Panc1 (cell line): ENCODE data around the gene BRCA1. TPM values are rescaled to one million over a fixed set of nuclear protein-coding genes. Genes with fewer than 3 reads are reported as not detected.
A peak's percentile ranks its signal among the peaks of the same experiment; 100 is the strongest.

Experiments used
- ATAC-seq: fragments of 200-7000 bp; cut with Tn5 transposase; 2 replicates; pipeline ENCODE4 v1.9.1; 2020; ENCODE audit warnings: mild to moderate bottlenecking, moderate library complexity
- BruUV-seq: library from RNA; stranded (reverse); fragments of 400-500 nt; replicated peaks from 2 replicates; lab custom pipeline; 2021; lab: Mats Ljungman, UMichigan
- CTCF ChIA-PET: fragments of 300-600 bp; sonication (Branson Sonifier 250); formaldehyde crosslinking; loops from one replicate; lab custom pipeline; 2022; ENCODE audit warnings: antibody characterized with exemption; lab: Charles Lee
- POLR2A ChIA-PET: fragments of 300-600 bp; sonication (Branson Sonifier 250); formaldehyde crosslinking; loops from one replicate; lab custom pipeline; 2022; ENCODE audit warnings: antibody characterized with exemption; lab: Charles Lee
- DNase-seq: peaks from one replicate; pipeline ENCODE4 v3.0.0-alpha.2; 2010; ENCODE audit warnings: low read depth, low spot score
- H3K27ac ChIP-seq: 2 replicates; pipeline ENCODE4 v1.5.1; 2011; ENCODE audit warnings: mild to moderate bottlenecking, low read length, inconsistent platforms
- H3K27me3 ChIP-seq: fragments of 200-500 bp; sonication (Bioruptor generic); 2 replicates; pipeline ENCODE4 v1.6.0; 2014; ENCODE audit warnings: low read length, inconsistent platforms; ENCODE audit not compliant: control insufficient read depth, insufficient read depth
- H3K36me3 ChIP-seq: fragments of 200-500 bp; sonication (Bioruptor generic); 2 replicates; pipeline ENCODE4 v1.5.1; 2014; ENCODE audit warnings: inconsistent platforms, mild to moderate bottlenecking, low read length, moderate library complexity; ENCODE audit not compliant: control insufficient read depth, insufficient read depth
- H3K4me1 ChIP-seq: 2 replicates; pipeline ENCODE4 v1.5.1; 2011; ENCODE audit warnings: inconsistent platforms, mild to moderate bottlenecking, low read length, moderate library complexity; ENCODE audit not compliant: control insufficient read depth, insufficient read depth
- H3K4me3 ChIP-seq, 2 experiments: 2 replicates each; pipeline ENCODE4 v1.5.1; 2011 to 2012; ENCODE audit warnings: low read depth in 2 of 2, low read length in 2 of 2, mild to moderate bottlenecking in 2 of 2, inconsistent platforms in 1 of 2, moderate library complexity in 1 of 2
- H3K9me3 ChIP-seq: fragments of 200-500 bp; sonication (Bioruptor generic); 2 replicates; pipeline ENCODE4 v1.5.1; 2014; ENCODE audit warnings: low read depth, mild to moderate bottlenecking, inconsistent platforms, low read length, moderate library complexity; ENCODE audit not compliant: control insufficient read depth, insufficient read depth
- POLR2AphosphoS5 ChIP-seq: IDR thresholded peaks from 2 replicates; pipeline ENCODE4 v1.6.1; 2012; ENCODE audit warnings: mild to moderate bottlenecking, low read depth, low read length, moderate library complexity
- REST ChIP-seq, 2 experiments: IDR thresholded peaks; 2 replicates each; pipeline ENCODE4 v1.6.1; 2011 to 2012; ENCODE audit warnings: low read depth in 2 of 2, control low read depth in 1 of 2, low read length in 1 of 2, mild to moderate bottlenecking in 1 of 2, moderate library complexity in 1 of 2; ENCODE audit not compliant: insufficient read depth in 1 of 2
- SIN3A ChIP-seq: IDR thresholded peaks from 2 replicates; pipeline ENCODE4 v1.6.1; 2012; ENCODE audit warnings: low read depth, mild to moderate bottlenecking, low read length, moderate library complexity, borderline replicate concordance; ENCODE audit not compliant: insufficient read depth
- TCF7L2 ChIP-seq: IDR thresholded peaks from 2 replicates; pipeline ENCODE4 v1.6.1; 2011; ENCODE audit warnings: mild to moderate bottlenecking, low read depth, low read length, inconsistent platforms
- in situ Hi-C: cut with HindIII; loops from 2 replicates; pipeline ENCODE4 v1.10.0; 2016; ENCODE audit warnings: low sequenced_read_pairs, low pct_unique_long_range_greater_than_20kb
- intact Hi-C: fragments of 100-400 bp; cut with micrococcal nuclease; formaldehyde crosslinking; loops from one replicate; pipeline ENCODE4 v1.10.0; 2022; ENCODE audit not compliant: unreplicated experiment
- total RNA-seq: library from RNA; stranded (reverse); gene quantifications from one replicate; pipeline ENCODE4 v1.2.1, GENCODE V29; 2021; ENCODE audit not compliant: unreplicated experiment
- TF ChIP-seq, protein P1 (sequence below): fragments of 450-650 bp; IDR thresholded peaks from 2 replicates; pipeline ENCODE4 v1.5.1; 2017; ENCODE audit warnings: mild to moderate bottlenecking

BRCA1 gene
- total RNA-seq, 1 experiment from 2014 or later = 29.9 TPM

DNA sequence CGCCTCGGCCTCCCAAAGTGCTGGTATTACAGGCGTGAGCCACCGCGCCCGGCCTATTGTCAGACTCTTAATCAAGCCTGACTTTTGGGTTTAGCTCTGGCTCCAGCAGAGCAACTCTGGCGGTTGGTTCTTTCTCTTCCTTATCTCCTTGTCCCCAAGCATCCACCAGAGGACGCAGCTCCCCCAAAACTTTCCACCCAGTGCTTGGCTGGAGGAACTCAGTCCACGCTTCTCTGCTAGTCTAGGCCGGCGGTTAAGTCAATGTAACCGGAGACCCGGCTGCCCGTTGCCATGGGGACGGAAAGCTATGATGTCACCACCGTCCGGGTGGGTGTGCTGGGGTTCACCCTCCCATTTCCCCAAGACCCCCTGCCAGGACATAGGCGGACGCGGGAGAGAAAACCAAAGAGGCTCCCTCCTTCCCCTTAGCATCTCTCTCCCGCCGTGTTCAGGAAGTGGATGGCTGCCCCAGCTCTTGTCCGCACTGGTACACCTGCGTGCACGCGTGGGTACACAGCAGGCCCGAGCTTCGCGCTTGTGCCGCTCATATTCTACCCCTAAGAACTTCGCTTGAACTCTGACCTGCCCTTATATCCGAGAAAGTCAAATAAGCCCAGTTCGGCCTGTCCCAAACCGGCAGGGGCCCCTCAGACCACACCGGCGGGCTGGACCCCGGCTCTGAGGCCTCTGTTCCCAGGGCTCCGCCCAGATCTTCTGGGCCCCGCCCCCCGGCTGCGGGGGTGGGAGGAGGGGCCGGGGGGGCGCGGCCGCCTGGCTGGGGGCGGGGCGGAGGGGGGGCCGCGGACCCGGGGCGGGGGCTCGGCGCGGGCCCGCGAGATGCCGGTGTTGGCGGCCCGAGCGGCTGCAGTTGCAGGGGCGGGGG, 100.5 kb downstream of the BRCA1 start, which contains the start of gene RND2:
Gene RND2, plus strand, starts transcription at position 825 of the 883 bp plus-strand sequence. CDS start 117 bp downstream, outside the sequence.
- Histone ChIP-seq H3K27ac (0 out of 2 replicates have a peak within 1 kb of the TSS, but pooled peaks have one; percentile 39), H3K27me3 (no peaks in the 10 kb centered on the region), H3K9me3 (no peaks in the 10 kb centered on the region), H3K4me1 (peaks cover 8% of the 10 kb centered on the region), H3K4me3 (peak within 1 kb of the TSS; percentile 46 to 75), H3K36me3 (no peaks in the 10 kb centered on the region; the same call in 1 of the 2 replicates)
- intact Hi-C loops = no loop called here
- BruUV-seq = no TSS peak
- in situ Hi-C loops = no loop called here
- ATAC-seq (peak; percentile 65), DNase-seq (peak; percentile 52)
- TF ChIP-seq TCF7L2 = no peak
- TF ChIP-seq, protein P1, sequence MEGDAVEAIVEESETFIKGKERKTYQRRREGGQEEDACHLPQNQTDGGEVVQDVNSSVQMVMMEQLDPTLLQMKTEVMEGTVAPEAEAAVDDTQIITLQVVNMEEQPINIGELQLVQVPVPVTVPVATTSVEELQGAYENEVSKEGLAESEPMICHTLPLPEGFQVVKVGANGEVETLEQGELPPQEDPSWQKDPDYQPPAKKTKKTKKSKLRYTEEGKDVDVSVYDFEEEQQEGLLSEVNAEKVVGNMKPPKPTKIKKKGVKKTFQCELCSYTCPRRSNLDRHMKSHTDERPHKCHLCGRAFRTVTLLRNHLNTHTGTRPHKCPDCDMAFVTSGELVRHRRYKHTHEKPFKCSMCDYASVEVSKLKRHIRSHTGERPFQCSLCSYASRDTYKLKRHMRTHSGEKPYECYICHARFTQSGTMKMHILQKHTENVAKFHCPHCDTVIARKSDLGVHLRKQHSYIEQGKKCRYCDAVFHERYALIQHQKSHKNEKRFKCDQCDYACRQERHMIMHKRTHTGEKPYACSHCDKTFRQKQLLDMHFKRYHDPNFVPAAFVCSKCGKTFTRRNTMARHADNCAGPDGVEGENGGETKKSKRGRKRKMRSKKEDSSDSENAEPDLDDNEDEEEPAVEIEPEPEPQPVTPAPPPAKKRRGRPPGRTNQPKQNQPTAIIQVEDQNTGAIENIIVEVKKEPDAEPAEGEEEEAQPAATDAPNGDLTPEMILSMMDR = no peak; the same call in 1 of the 2 replicates
- TF ChIP-seq POLR2AphosphoS5 = no peak
- TF ChIP-seq REST (IDR thresholded peaks at IDR 0.05; ENCODE audit: insufficient read depth in 1 of 2, low read depth in 2 of 2, low read length in 1 of 2) = no peak
- TF ChIP-seq SIN3A = no peak
- ChIA-PET CTCF (interaction anchor here (0.5 to 0.6 kb wide), 3 partner anchors 23 to 94 kb away, joined by 3 to 16 read pairs (median 4); no protein-coding TSS in a partner anchor), POLR2A (interaction anchor here (0.9 kb wide), 1 partner anchor 147 kb away, joined by 3 read pairs; no protein-coding TSS in a partner anchor)

DNA sequence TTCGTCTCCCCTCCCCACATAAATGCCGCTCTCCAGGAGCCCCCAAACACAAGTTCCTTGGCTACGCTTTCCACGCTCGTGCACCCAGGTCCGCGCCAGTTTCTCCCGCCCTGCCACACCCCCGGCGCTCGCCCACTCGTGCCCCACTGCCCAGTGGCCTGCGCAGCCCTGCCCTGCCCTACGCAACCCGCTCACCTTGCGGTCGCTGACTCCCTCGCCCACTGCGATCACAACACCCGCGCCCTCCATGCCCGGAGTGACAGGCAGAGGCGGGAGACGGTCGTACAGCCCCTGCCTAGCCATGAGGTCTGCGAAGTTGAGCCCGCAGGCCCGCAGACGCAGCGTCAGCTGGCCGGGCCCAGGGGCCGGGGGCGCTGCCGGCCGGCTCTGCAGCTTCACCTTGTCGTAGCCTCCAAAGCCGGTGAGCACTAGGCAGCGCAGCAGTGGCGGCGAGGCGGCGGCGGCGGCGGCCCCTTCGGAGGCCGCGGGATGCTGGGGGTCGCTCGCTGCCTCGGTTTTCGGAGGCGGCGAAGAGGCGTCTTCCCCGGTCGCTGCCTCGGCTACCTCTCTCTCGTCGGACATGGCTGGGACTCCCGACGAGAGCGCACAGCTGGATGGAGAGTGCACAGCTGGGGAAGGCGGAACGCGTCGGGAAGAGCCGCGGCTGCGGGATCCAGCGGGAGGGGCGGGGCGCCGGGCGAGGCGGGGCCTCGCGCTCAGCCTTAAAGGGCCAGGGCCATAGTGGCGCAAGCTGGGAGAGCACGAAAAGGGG, 103.2 kb downstream of the BRCA1 start, which contains the start of gene VAT1:
Gene VAT1, minus strand, starts transcription at position 645 of the 772 bp plus-strand sequence. Its CDS starts 63 bp downstream, at position 582.
- Histone ChIP-seq H3K4me1 (peaks cover 12% of the 10 kb centered on the region), H3K27ac (peak within 1 kb of the TSS; percentile 82), H3K4me3 (peak within 1 kb of the TSS; percentile 71 to 87), H3K9me3 (no peaks in the 10 kb centered on the region), H3K36me3 (no peaks in the 10 kb centered on the region; the same call in 1 of the 2 replicates), H3K27me3 (no peaks in the 10 kb centered on the region)
- in situ Hi-C loops (no loop called here), intact Hi-C loops (no loop called here)
- ChIA-PET POLR2A (interaction anchor here (0.6 to 0.7 kb wide), 2 partner anchors 12 to 255 kb away, joined by 4 to 8 read pairs; no protein-coding TSS in a partner anchor), CTCF (interaction anchor here (0.6 to 0.7 kb wide), 2 partner anchors 10 to 19 kb away, joined by 8 to 11 read pairs; no protein-coding TSS in a partner anchor)
- ATAC-seq (peak; percentile 88), DNase-seq (no peak)
- 0 out of 2 replicates have a peak, but pooled peaks have one; percentile 22 for TF ChIP-seq SIN3A
- TF ChIP-seq, protein P1 = no peak
- no TSS peak for BruUV-seq
